Left renal pelvis (tissue), 4 donors: ENCODE data around the gene ZNF586. TPM values are rescaled to one million over a fixed set of nuclear protein-coding genes. Genes with fewer than 3 reads are reported as not detected.
A peak's percentile ranks its signal among the peaks of the same experiment; 100 is the strongest.
"Not testable (repeated sequence)": the region's sequence is repeated elsewhere in the genome, so short reads cannot be mapped to it uniquely, and the experiment has no call there.

ENCODE experiments used
- DNase-seq, 4 donors: peaks; one replicate each; pipeline ENCODE4 v3.0.0-alpha.2; 2013; ENCODE audit warnings: low read depth in 4 of 4, low spot score in 3 of 4
- polyA plus RNA-seq, 4 donors: library from polyadenylated mRNA; unstranded; fragments of 120-200 nt; gene quantifications; one replicate each; pipeline ENCODE4 v1.2.1, GENCODE V29; 2013; ENCODE audit not compliant: insufficient read length in 4 of 4

Gene ZNF586
- polyA plus RNA-seq = 10 to 100 TPM; 15.6 to 27.2 (median 22.7) TPM

DNA sequence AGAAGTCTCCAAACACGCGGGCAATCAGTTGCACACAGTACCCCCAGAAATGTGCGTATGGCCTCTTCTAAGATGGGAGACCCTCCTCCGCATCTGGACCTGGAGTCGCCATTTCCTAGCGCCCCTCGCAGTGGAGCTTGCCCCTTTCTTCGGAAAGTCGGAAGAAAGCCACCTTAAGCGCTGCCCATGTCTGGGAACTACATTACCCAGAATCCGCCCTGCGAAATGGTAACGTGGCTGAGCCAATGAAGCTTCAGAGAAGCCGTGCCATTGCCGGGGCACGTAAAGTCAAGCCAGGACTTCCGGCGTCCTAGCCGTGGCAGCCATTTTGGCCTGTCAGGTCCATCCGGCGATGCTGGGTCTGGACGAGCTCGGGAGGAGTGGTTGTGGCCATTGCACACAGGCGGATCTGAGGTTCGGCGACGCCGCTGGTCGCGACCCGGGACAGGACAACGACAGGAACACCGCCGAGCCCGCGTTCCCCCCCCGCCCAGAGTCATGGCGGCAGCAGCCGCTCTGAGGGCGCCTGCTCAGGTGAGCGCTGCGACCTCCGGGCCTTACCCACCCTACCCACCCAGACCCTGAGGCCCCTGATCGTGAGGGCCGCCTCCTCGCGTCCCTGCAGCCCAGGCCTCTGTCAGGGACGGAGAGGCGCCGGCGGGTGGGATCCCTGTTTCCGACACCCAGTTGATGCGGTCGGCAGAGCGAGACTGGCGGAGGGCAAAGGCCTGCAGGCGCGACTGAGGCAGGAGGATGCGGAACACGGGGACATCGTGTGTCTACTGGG lies at the start of gene ZNF586:
TSS of gene ZNF586 (plus strand) at position 332 of the 787 bp plus-strand sequence. CDS start at position 499, 167 bp downstream.
- peak; percentile 74 to 86 (median 78) for DNase-seq

DNA sequence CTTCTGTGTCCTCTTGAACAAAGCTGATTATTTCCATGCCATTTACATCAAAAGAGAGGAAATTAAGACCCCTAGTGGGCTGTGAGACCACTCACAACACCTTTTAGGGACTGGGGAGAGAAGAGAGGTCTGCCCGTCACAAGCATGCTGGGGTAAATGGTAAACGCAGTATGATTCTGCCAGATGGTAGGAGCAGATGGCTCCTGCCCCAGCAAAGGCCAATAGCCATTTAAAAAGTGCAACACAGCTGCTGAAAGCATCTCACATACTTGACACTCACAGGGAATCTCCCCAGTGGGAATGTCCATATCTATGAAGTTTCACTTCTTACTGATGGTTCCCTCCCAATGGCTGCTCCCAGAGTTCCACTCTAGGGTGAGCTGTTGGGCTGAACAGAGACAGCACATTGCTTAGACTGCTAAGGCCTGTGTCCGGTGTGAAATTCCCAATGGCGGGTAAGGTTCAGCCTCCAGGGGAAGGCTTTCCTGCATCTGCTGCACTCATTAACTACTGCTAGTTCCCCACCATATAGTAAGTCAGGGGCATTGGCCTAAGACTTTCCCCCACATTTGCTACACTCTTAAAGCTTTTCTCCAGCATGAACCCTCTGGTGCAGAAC lies 49.5 kb upstream of the ZNF586 start:
- DNase-seq = no peak

DNA sequence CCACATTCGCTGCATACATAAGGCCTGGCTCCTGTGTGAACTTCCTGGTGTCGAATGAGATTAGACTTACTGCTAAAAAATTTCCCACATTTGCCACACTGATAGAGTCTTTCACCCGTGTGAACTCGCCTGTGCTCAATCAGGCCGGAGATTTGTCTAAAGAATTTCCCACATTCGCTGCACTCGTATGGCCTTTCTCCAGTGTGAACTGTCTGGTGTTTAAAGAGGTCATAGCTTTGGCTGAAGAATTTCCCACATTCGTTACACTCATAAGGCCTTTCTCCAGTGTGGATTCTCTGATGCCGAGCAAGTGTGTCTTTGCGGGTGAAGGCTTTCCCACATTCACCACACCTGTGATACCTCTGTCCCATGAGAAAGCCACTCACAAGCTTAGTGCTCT lies 48.6 kb upstream of the ZNF586 start:
- DNase-seq = no peak

DNA sequence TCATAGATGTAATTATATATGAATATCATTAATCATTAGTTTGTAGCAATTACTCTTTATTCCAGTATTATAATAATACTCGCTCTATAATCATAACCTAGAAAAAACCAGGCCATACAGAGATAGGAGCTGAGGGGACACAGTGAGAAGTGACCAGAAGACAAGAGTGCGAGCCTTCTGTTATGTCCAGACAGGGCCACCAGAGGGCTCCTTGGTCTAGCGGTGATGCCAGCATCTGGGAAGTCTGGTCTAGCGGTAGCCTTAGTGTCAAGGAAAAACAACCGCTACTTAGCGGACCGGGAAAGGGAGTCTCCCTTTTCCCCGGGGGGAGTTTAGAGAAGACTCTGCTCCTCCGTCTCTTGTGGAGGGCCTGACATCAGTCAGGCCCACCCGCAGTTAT lies 31.2 kb upstream of the ZNF586 start:
- DNase-seq = peak in 2 of 4 donors; percentile 3 to 17

DNA sequence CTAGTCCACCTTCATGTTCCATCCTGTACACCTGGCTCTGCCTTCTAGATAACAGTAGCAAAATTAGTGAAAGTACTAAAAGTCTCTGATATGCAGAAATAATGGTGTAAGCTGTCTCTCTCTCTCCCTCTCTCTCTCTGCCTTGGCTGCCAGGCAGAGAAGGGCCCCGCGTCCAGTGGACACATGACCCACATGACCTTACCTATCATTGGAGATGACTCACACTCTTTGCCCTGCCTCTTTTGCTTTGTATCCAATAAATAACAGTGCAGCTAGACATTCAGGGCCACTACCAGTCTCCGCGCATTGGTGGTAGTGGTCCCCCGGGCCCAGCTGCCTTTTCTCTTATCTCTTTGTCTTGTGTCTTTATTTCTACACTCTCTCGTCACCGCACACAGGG lies 30.7 kb upstream of the ZNF586 start:
- DNase-seq = not testable (repeated sequence)

DNA sequence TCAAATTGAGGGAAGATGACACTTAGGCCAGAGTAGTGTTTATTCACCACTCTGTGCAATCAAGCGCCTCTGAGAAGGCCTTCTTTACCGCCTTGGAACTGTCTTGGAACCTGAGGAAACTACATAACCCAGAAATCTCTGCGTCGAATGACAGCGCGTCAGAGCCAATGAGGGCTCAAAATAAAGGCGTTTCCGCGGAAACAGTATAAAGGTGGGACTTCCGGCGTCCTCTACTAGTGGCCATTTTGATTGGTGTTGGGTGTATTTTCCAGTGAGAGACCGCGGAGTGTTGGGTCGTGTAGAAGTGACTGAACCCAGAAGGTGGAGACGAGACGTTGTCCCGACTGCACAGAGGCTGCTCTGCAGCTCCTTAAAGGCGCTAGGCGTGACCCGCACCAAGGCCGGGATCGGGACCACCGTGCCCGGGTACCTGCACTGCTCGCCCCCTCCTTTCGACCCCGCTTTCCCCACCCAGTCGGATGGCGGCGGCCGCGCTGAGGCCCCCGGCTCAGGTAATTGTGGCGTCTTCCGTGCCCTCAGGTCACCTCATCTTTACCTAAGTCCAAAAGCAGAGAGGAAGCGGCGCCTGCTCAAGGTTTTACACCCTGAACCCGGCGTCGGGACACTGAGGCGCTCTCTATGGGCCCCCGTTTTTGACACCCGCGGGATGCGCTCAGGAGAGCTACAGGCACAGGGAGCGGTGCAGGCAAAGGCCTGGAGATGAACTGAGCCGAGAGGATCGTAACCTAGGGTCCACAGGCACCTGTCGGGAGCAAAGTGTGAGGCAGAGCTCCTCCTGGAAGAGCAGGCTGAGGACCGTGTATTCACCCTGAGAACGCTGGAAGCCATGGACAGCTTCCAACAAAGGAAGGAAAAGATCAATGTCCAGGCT lies 22.6 kb upstream of the ZNF586 start, which contains the start of gene ZNF776:
TSS of gene ZNF776 (plus strand) at position 236 of the 892 bp plus-strand sequence. CDS start at position 480, 244 bp downstream.
- peak; percentile 84 to 89 (median 85) for DNase-seq

DNA sequence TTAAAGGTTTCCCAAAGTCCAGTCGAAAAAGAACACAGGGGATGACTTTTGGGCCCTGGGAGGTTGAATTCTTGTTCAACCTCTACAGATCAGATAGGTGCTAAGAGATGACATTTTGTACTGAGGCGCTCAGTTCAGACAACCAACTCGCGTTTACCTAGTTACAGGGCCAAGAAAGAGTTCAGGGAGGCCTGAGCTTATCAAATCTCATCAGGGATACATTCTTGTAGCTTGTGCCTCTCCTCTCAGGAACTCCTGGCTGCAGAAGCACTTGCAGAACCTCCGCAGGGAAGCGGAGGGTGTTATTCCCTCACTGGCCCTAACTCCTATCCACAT lies 22.0 kb upstream of the ZNF586 start:
- DNase-seq = no peak

DNA sequence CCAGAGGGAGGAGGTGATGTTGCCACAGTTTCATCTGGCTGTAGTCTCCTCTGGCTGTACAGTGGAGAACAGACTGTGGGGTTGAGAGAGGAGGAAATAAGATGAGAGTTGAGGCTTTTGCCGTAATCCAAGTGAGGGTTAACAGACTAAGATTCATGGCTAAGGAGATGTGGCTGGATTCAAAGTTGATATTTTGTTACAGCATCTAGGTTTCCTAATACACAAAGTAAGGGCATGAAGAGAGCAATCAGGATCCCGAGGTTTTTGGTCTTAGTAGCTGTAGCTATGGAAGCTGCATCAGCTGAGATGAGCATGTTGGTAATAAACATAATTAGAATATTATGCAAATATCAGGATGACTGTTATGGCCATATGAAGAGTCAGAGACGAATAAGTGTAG lies 21.4 kb upstream of the ZNF586 start:
- no peak for DNase-seq

DNA sequence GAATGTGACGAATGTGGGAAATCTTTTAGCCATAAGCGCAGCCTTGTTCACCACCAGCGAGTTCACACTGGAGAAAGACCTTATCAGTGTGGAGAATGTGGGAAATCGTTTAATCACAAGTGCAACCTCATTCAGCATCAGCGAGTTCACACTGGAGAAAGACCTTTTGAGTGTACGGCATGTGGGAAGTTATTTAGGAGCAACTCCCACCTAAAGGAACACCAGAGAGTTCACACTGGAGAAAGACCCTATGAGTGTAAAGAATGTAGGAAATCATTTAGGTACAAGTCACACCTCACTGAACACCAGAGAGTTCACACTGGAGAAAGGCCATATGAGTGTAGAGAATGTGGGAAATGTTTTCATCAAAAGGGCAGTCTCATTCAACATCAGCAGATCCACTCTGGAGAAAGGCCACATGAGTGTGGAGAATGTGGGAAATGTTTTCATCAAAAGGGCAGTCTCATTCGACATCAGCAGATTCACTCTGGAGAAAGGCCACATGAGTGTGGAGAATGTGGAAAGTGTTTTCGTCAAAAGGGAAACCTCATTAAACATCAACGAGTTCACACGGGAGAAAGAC lies 15.3 kb upstream of the ZNF586 start:
- DNase-seq = no peak

DNA sequence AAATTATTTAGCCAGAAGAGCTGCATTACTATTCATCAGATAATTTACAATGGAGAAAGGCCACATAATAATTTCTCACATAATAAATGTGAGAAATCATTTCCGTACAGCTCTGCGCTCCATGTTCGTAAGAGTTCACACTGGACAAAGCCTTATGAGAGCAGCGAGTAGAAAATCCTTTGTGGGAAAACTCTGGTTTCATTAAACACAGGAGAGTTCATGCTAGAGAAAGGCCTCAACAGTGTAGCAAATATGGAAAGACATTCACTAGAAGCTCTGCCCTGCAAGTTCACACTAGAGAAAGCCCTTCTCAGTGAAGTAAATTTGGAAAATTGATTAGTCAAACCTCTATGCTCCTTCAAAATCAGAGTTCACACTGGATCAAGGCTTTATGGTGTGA lies 14.4 kb upstream of the ZNF586 start:
- DNase-seq = no peak

DNA sequence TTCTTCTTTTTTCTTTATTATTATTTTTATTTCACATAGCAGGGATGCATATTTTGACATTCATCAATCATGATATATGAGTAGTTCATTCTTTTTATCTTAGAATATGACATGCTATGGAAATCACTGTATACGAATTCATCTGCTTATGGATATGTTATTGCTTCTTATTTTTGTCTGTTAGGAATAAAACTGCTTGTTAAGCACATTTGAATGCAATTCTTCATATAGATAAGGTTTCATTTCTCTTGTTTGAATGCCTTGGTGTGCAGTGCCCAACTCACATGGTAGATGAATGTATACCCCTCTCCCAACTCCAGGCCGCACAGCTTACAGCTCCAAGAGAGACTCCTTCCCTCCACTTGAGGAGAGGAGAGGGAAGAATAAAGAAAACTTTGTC lies 11.5 kb upstream of the ZNF586 start:
- DNase-seq = no peak

DNA sequence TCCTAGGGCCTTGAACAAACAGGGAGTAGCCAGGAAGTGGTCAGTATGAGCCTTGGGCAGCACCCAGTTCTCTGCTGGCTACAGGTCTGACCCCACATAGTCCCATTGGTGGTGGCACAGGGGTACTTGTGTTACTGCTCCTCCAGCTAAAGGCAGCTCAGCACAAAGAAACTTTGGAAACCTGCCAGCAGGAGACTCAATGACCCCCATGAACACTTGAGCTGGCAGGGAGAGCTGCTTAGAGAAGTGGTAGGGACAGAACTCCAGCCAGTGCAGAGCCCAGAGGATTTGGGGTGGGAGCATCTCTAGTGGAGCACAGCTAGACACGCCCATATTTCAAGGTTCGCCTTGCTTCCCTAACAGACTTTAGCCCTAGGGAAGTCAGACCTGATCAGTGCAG lies 10.4 kb upstream of the ZNF586 start:
- DNase-seq = no peak

DNA sequence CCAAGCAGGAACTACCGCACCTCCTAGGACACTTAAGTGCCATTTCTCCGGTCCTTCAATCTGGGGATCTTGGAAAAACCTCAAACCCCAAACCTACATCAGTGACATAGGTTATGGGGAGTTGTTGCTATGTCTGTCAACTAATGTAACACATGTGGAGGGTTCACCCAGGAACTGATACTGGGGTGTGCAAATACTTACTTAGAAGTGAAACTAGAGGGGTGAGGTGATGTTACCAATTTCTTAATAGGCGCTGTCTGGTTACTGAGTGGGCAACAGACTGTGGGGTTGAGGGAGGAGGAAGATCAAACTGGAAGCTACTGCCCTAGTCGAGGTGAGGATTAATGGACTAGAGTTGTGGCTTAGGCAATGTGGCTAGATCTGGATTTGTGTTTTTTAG lies 1.9 kb downstream of the ZNF586 start:
- no peak for DNase-seq

DNA sequence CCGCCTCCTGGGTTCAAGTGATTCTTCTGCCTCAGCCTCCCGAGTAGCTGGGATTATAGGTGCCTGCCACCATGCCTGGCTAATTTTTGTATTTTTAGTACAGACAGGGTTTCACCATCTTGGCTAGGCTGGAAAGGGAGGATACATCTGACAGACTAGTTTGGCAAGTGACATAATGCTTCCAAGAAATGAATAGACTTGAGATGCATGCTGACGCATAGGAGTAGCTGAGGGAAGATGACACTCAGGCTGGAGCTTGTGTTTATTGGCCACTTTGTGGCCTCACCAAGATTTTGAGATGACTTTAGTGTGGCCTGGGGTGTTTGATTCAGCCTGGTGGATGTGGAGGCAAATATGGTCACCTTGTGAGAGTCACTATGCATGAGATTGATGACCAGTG lies 4.0 kb downstream of the ZNF586 start:
- no peak for DNase-seq

DNA sequence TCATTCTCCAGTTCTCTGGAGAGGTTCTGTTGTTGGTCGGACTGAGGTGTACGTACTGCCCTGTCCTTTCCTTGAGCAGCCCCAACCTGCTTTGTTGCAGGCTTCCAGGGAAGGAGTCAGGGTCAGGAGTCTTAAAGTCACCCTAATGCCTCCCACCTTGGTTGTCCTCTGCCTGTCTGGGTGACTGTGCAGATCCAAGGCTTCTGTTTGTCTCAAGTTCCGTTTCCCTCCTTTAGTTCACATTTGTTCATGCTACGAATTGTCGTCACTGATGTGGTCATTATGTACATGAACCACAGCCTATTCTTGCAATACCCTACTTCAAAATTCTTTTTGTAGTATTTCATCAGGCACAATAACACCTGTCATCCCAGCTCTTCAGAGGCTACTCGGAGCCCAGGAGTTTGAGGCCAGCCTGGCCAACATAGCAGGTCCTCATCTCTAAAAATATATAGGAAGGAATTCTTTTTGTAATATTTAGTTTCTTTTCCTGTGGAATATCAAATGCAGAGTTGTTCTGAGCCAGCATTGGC lies 7.4 kb downstream of the ZNF586 start:
- no peak for DNase-seq

DNA sequence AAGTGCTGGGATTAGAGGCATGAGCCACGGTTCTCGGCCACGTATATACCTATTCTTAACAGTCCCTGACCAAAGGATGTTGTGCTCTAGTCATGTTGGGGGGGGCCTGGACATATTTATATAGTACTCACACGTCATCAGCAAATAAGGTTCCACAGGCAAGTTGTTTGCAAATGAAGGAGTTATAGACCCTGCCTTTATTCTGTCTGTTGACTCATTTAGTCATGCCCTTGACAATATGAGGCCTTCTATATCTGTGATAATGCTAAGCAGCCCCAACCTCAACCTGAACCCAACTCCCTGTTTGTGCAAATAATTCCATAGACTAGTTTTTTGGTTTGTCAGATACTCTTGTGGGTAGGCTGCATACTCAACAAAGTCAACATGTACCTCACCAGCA lies 8.9 kb downstream of the ZNF586 start:
- no peak for DNase-seq

DNA sequence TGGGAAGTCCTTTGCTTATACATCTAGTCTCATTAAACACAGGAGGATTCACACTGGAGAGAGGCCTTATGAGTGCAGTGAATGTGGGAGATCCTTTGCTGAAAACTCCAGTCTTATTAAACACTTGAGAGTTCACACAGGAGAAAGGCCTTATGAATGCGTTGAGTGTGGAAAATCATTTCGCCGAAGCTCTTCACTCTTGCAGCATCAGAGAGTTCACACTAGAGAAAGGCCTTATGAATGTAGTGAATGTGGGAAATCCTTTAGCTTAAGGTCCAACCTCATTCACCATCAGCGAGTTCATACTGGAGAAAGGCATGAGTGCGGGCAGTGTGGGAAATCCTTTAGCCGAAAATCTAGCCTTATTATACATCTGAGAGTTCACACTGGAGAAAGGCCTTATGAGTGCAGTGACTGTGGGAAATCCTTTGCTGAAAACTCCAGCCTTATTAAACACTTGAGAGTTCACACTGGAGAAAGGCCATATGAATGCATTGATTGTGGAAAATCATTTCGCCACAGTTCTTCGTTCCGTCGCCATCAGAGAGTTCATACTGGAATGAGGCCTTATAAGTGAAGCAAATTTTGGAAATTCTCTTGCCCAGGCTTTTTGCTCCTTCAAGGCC lies 9.9 kb downstream of the ZNF586 start:
- DNase-seq = no peak

DNA sequence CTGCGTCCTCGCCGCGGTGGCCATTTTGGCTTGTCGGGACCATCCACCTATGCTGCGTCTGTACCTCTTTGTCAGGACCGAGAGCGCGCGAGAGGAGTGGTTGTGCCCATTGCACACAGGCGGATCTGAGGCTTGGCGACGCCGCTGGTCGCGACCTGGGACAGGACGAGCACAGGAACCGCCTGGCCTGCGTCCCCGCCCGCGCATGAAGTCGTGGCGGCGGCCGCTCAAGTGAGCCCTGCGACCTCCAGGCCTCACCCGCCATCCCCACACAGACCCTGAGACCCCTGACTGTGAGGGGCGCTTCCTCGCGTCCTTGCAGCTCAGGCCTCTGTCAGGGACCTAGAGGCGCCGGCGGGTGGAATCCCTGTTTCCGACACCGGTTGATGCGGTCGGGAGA lies 16.8 kb downstream of the ZNF586 start:
- no peak for DNase-seq

DNA sequence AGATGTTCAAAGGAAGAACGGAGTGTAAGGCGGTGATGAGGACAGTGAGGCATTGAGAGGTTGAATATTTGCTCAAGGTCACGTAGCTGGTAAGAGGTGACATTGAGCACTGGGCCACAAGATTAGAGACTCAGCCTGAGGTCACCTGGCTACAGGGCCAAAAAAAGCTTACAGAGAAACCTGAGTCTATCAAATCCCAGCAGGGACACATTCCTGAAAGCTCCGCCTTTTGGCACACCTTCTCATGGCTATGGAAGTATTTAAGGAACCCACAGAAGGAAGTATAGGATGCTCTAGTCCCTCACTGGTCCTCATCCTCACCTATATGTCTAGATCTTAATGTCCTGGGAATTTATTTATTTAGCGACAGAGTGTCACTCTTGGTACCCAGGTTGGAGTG lies 17.4 kb downstream of the ZNF586 start:
- no peak for DNase-seq

DNA sequence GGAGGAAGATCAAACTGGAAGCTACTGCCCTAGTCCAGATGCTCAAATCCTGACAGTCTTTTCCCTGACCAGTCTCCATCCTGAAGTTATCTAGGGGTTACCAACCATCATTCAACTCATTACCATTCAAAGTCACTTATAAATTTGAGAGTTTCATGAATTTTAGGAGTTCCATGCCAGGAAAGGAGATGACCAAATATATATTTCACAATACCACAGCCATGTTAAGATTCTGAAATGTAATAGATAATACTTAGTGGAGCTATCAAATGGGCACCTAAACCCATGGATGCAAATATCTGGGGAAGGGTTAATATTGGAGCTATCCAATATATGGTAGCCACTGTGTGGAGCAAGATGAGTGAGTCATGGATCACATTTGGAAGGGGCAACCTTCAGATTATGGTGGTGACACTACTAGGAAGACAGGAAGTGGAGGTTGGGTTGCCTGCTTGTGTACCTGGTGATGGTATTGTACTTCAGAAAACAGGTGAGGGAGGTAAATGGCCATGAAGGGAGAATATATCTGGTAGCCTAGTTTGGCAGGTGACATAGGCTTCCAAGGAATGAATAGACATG lies 18.7 kb downstream of the ZNF586 start:
- no peak for DNase-seq
